ENCODE data around the gene BCAS1.

Gene BCAS1

DNA sequence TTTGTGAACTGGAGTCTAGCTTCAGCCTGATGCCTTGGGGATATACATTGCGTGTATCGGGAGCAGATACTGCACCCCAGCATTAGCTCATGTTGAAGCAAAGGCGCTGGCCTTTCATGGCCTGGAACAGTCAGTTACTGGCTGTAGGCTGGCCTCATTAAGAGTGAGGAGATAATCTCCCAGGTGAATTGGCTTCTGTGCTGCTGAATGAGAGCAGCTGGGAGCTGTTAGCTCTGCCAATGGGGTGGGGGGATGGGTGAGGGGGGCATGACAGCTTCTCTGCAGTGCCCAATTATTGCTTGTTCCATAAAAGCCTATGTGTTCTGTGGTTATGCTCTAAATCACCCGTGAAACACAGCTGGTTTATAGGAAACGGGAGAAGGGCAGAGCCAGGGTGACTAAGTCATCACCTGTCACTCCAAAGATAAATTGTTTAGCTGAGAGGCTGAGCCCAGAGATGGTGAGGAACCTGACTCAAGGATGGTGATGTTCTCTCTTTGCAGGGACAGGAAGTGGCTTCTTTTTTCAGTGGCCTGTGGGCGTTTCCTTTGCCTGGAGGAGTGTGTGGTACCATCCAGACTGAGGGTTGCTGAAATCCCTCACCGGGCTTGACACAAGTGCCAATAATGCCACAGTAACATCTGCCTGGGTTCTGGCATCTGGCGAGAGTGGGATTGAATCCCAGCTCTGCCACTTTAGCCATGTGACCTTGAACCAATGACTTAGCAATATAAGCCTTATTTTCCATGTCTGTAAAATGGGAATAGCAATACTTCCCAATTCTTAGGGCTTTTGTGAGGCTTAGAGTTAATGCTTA is 170.8 kb downstream of the BCAS1 start:
- no peak for TF ChIP-seq TAF1 (IDR thresholded peaks at IDR 0.05; ENCODE audit: borderline replicate concordance, low read depth, low read length)
- no peak for TF ChIP-seq POLR2A (IDR thresholded peaks at IDR 0.05; ENCODE audit: low read depth, low read length)
- TF ChIP-seq POLR2AphosphoS5 (IDR thresholded peaks at IDR 0.05; ENCODE audit: low read depth, low read length): no peak
- FAIRE-seq (peak; percentile 76), DNase-seq (ENCODE audit: insufficient read length) (peak; percentile 37)

- DNase-seq (ENCODE audit: insufficient read length): no peak
- FAIRE-seq: no peak
Measured at GRCh38 chr20:53898556-53898931, 171.8 kb downstream of the BCAS1 start.

DNA sequence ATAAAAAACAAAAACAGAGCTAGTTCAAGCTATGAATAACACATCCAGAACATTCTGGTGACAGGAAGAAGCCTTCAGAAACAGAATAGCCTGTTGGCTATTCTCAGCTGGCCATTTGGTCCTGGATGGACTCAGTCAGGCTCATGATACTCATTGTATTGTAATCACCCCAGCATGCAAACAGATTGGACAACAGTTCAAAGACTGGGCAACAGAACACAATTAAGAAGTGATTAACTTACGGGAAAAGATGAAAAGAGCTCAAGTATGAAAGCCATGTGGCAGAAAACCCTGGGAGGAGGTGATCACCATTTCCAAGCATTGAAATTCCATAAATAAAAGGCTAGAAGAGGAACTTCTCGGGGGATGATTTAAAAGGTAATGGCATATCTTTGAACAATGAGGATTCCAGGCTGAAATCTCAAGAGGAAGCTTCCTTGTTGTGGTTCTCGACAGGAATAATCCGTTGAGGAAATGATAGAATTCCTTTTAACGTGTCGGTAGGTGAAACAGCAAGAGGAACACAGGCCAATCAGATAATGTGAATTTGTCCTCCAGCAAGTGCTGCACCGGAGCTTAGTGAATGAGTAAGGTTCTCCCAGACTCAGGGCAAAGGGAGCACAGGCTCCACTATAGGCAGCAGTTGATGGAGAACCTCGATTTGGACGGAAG is 172.4 kb downstream of the BCAS1 start:
- DNase-seq (ENCODE audit: insufficient read length): no peak
- TF ChIP-seq TAF1 (IDR thresholded peaks at IDR 0.05; ENCODE audit: borderline replicate concordance, low read depth, low read length): no peak
- no peak for TF ChIP-seq POLR2A (IDR thresholded peaks at IDR 0.05; ENCODE audit: low read depth, low read length)
- FAIRE-seq: no peak

More at GRCh38 chr20:53898556-53898931, 171.8 kb downstream of the BCAS1 start:
- TF ChIP-seq POLR2A (IDR thresholded peaks at IDR 0.05; ENCODE audit: low read depth, low read length) (no peak), POLR2AphosphoS5 (IDR thresholded peaks at IDR 0.05; ENCODE audit: low read depth, low read length) (no peak), TAF1 (IDR thresholded peaks at IDR 0.05; ENCODE audit: borderline replicate concordance, low read depth, low read length) (no peak)

DNA sequence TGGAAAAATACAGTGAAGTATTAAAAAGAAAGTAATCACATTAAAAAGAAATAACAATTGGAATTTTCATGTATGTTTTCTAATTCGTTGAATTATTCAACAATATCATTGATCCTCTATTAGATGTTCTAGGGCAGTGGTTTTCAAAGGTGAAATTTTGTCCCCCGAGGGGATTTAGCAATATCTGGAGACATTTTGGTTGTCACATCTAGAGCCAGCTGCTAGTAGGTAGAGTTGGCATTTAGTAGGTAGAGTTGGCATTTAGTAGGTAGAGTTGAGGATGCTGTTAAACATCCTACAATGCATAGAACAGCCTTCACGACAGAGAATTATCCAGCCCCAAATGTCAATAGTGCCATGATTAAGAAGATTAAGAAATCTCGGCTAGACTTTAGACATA is 173.7 kb downstream of the BCAS1 start:
- FAIRE-seq (no peak), DNase-seq (ENCODE audit: insufficient read length) (no peak)
- TF ChIP-seq POLR2A (IDR thresholded peaks at IDR 0.05; ENCODE audit: low read depth, low read length): no peak
- no peak for TF ChIP-seq POLR2AphosphoS5 (IDR thresholded peaks at IDR 0.05; ENCODE audit: low read depth, low read length)
- TF ChIP-seq TAF1 (IDR thresholded peaks at IDR 0.05; ENCODE audit: borderline replicate concordance, low read depth, low read length): no peak

DNA sequence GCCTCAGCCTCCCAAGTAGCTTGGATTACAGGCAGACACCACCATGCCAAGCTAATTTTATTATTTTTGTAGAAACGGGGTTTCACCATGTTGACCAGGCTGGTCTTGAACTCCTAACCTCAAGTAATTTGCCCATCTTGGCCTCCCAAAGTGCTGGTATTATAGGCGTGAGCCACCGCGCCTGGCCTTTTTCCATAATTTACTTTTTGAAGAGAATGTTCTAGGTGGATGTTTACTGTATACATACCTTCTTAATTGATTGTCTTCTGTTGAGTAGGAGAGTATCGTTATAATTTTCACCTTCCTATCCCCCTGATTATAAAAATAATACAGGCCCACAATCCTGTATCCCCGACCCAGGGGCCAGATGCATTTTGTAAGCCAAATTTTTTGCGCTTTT is 174.4 kb downstream of the BCAS1 start:
- DNase-seq (ENCODE audit: insufficient read length) (no peak), FAIRE-seq (no peak)
- no peak for TF ChIP-seq POLR2A (IDR thresholded peaks at IDR 0.05; ENCODE audit: low read depth, low read length)
- TF ChIP-seq TAF1 (IDR thresholded peaks at IDR 0.05; ENCODE audit: borderline replicate concordance, low read depth, low read length): no peak
- TF ChIP-seq POLR2AphosphoS5 (IDR thresholded peaks at IDR 0.05; ENCODE audit: low read depth, low read length): no peak

- no peak for FAIRE-seq
- no peak for TF ChIP-seq POLR2A (IDR thresholded peaks at IDR 0.05; ENCODE audit: low read depth, low read length)
- no peak for TF ChIP-seq TAF1 (IDR thresholded peaks at IDR 0.05; ENCODE audit: borderline replicate concordance, low read depth, low read length)
- no peak for TF ChIP-seq POLR2AphosphoS5 (IDR thresholded peaks at IDR 0.05; ENCODE audit: low read depth, low read length)
- no peak for DNase-seq (ENCODE audit: insufficient read length)
Measured at GRCh38 chr20:53895385-53895755, 175.0 kb downstream of the BCAS1 start.

DNA sequence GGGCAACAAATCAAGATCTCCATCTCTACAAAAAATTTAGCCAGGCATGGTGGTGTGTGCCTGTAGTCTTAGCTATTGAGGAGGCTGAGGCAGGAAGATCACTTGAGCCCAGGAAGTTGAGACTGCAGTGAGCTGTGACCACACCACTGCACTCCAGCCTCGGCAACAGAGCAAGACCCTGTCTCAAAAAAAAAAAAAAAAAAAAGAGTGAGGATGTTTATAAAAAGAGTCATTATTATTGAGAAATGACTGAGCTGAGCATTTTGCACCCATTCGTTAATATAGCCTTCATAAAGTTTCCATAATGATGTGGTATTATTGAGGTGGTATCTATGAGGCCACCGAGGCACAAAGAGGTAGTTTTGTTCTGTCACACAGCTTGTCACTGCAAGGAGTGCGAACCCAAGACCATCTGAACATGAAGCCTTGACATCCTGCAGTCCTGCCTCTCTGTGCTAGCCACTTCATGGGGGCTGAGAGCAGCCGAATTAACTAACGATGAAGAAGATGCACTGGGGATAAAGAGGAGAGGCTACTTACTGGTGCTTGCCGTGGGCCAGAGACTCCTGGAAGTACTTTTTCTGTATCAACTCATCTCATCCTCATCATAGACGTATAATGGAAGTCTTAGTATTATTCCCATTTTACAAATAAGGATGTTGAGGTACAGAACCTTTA is 175.5 kb downstream of the BCAS1 start:
- FAIRE-seq (no peak), DNase-seq (ENCODE audit: insufficient read length) (no peak)
- TF ChIP-seq TAF1 (IDR thresholded peaks at IDR 0.05; ENCODE audit: borderline replicate concordance, low read depth, low read length): no peak
- TF ChIP-seq POLR2A (IDR thresholded peaks at IDR 0.05; ENCODE audit: low read depth, low read length): no peak
- TF ChIP-seq POLR2AphosphoS5 (IDR thresholded peaks at IDR 0.05; ENCODE audit: low read depth, low read length): no peak

Data from GM12892 (cell line).